GM21367 (cell line): ENCODE data around the gene CNGB1.
"Not testable (repeated sequence)": the region's sequence is repeated elsewhere in the genome, so short reads cannot be mapped to it uniquely, and the experiment has no call there.

Experiments used
- ATAC-seq: cut with Tn5 transposase; IDR thresholded peaks from one replicate; pipeline ENCODE4 v1.9.1; 2021; ENCODE audit not compliant: unreplicated experiment

Gene CNGB1

GRCh38 chr16:57911743-57912142 lies 59.2 kb downstream of the CNGB1 start:
- ATAC-seq, result no peak

DNA sequence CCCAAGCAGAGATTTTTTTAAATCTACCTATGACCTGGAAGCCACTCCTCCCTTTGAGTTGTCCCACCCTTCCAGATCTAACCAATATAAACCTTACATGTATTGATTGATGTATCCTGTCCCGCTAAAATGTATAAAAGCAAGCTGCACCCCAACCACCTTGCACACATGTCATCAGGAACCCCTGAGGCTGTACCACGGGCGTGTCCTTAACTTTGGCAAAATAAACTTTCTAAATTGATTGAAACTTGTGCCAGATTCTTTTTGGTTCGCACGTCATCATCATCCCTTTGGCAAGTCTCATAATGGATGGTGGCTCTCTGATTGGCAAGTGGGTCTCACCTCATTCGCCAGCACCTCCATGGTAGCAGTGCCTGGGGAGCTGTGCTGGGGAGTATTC lies 60.2 kb downstream of the CNGB1 start:
- no peak for ATAC-seq

GRCh38 chr16:57908409-57908987 lies 62.4 kb downstream of the CNGB1 start:
- ATAC-seq, result no peak

GRCh38 chr16:57906382-57907316 lies 64.3 kb downstream of the CNGB1 start:
- no peak for ATAC-seq

DNA sequence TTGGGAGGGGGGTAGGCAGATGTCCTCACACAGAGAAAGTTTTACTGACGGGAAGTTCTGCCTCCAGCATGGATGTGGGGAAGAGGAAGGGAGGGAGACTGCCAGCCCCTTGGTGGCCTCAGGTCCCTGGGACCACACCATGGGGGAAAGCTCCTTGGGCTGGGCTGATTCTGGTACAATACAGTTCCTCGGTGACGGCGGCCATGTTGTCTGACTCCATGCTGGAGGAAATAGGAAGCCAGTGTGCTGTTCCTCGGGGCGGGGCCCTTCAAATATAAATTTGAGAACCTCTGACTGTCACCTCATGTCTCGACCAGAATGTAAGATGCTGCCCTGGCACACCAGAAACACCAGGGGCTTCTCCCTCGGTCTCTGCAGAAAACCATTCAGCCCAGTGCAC lies 66.8 kb downstream of the CNGB1 start:
- no peak for ATAC-seq

GRCh38 chr16:57903656-57904055 lies 67.3 kb downstream of the CNGB1 start:
- ATAC-seq, result no peak

DNA sequence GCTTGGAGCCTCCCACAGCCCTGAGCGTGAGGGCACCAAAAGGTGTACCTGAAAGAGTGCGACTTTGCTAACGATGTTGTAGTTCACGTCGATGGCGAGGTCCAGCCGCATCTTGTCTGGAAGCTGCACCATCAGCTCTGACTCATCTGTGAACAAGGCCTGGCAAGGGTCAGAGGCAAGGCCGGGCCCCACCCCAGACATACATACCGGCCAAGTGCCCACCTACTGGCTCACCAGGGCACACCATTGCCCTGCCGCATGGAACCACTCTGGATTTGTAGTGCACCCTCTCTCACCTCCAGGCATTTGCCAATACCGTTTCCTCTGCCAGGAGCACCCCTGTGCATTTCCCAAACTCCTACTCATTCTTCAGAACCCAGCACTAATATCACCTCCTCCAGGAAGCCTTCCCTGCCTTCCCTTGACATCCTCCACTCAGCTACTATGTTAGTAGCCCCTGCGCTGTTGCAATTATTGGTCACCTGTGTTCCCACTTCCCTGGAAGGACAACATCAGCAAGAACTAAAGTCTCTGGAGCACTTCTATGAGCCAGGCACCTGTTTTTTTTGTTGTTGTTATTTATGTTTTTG lies 69.4 kb downstream of the CNGB1 start:
- no peak for ATAC-seq

DNA sequence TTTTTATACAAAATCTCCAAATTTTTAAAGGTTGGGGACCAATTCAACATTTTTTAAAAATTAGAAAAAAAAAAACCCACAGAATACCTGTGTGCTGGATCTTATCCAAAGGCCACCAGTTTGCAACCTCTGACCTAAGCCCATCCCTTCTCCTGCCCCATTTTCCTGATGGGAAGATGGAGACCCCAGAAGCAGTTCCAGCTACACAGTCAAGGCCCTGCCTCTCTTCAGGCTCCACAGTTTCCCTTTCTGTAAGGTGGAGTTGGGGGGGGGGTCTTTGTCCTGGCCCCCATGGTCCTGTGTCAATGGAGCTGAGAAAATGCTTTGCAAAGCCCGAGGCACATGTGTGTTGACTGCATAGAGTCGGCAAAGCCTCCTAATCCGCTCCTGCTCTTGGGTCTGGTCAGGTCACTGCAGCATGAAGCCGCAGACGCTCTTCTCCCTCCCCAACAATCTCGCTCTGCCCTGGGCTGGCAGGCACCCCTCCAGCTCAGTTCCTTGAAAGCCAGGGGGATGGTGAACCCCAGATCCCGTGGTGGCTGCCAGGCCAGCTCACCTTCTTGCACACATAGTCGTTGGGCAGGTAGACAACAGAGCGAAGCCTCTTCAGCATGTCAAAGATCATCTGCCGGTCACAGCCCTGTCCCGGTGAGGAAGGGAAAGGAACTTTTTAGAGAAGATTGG lies 70.0 kb downstream of the CNGB1 start:
- no peak for ATAC-seq

GRCh38 chr16:57899771-57900661 lies 70.9 kb downstream of the CNGB1 start:
- ATAC-seq, result no peak

GRCh38 chr16:57898961-57899360 lies 72.0 kb downstream of the CNGB1 start:
- ATAC-seq, result no peak

- ATAC-seq, result no peak
These were observed 72.9 kb downstream of the CNGB1 start for GRCh38 chr16:57897996-57898395.

DNA sequence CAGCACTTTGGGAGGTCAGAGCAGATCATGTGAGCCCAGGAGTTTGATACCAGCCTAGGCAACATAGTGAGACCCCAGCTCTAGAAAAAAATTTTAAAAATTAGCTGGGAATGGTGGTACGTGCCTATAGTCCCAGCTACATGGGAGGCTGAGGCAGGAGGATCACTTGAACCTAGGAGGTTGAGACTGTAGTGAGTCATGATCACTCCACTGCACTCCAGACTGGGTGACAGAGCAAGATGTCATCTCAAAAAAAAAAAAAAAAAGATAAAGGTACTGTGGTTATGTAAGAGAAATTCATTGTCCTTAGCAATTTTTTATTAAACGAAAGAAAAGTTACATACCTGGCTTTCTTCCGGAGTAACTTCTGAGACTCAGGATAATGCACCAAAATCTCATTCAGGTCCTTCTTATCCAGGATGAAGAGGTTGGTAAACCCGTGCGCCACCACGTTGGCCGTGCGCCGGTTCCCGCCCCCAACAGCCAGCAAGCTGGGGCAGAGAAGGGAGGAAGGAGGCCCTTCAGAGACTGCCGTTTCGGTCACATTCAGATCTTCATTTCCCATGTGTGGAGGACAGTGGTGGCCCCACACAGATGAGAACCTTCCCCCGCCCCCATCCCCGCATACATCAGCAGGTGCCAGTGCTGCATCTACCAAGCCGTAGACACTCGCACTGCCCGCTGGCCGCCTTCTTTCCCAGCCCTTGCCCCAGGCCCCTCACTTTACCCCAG lies 73.7 kb downstream of the CNGB1 start:
- ATAC-seq, result no peak

DNA sequence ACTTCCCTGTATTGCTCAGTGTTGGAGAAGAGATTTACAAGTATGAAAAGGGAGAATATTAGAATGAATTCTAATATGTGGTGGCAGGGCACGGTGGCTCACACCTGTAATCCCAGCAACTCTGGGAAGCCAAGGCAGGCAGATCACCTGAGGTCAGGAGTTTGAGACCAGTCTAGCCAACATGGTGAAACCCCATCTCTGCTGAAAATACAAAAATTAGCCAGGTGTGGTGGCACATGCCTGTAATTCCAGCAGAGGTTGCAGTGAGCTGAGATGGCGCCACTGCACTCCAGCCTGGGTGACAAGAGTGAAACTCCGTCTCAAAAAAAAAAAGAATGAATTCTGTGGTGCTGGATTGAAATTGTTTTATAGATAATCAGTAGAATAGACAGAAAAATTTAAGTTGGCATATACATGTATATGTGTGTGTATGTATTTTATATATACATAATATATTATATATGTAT lies 75.8 kb downstream of the CNGB1 start:
- ATAC-seq, result not testable (repeated sequence)

DNA sequence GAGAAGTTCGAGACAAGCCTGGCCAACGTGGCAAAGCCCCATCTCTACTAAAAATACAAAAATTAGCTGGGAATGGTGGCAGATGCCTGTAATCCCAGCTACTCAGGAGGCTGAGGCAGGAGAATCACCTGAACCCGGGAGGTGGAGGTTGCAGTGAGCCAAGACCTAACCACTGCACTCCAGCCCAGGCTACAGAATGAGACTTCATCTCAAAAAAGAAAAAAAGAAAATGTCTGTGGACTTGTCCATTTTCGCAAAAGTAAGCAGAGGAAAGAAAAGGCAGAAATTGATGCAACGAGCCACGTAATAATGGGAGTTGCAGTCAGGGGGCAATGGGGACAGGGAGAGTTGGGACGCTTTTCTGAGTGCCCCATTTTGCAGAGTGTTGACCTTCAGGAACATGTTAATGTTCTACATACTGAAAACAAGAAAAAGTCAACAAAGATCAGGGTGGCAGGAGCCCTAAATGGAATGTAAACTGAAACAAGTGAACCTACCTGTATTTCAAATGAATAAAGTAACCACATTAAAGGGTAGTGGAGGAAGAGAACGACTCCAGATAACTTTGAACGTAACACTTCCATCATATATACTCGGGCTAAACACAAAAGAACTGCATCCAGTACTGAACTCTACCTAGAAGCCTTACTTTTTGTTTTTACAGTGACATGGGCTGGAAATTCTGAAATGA lies 76.4 kb downstream of the CNGB1 start:
- no peak for ATAC-seq

GRCh38 chr16:57893559-57894389 lies 77.2 kb downstream of the CNGB1 start:
- no peak for ATAC-seq

DNA sequence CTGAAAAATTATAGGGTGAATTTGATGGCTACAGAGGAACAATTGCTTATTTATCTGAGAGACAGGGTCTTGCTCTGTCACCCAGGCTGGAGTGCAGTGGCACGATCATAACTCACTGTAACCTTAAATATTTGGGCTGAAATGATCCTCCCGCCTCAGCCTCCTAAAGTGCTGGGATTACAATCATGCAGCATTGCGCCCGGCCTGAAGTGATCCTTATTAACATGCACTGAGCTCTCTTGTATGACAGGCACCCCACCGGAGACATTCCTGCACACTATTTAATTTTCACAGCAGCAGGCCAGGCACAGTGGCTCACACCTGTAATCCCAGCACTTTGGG lies 77.7 kb downstream of the CNGB1 start:
- ATAC-seq, result no peak

DNA sequence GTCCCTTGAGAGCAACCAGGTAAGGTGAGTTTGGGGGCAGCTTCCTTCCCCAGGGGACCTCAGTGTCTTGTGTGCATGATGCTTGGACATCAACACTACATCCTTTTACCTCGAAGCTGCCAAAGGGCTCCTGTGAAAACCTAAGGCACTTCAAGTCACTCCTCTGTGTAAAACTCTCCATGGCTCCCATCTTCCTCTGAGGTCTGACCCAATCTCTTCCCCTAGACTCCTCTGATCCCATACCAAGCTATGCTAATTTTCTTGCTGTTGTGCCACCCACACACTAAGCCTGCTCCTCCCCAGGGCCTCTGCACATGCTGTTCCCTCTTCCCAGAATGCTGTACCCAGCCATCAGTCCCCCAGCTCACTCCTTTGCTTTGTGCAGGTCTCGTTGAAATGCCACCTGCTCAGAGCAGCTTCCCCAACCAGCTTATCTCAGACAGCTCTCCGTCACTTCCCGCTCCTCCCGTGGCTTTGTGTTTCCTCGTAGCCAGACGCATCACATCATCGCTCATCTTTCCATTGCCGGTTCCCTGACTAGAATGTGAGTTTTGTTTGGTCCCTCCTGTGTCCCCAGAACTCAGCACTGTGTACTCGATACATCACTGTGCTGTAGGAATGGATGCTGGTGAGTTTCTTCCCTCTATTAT lies 78.4 kb downstream of the CNGB1 start:
- no peak for ATAC-seq

GRCh38 chr16:57892041-57892440 lies 78.9 kb downstream of the CNGB1 start:
- no peak for ATAC-seq
